Gastrocnemius medialis (tissue), 4 donors: ENCODE measurements around the gene SLC39A8. TPM values are rescaled to one million over a fixed set of nuclear protein-coding genes. Genes with fewer than 3 reads are reported as not detected.

Experiments used
- ATAC-seq, 2 donors: fragments of 150-250 bp; one replicate each; pipeline ENCODE4 v1.9.1; 2016
- DNase-seq, 2 donors: peaks; one replicate each; pipeline ENCODE4 v3.0.0-alpha.2; 2019
- H3K27ac ChIP-seq, 4 donors: fragments of 200-600 bp; sonication (generic); 1 replicate in 1 of 4; 2 replicates in 3 of 4; pipeline ENCODE4 v1.5.1; 2016 to 2018; ENCODE audit warnings: mild to moderate bottlenecking in 2 of 4, moderate library complexity in 1 of 4
- H3K27me3 ChIP-seq, 3 donors: fragments of 200-600 bp; sonication (generic) in 2 of 3; 1 replicate in 1 of 3; 2 replicates in 2 of 3; pipeline versions ENCODE4 v1.5.1 to v1.6.0; 2016 to 2019; ENCODE audit warnings: mild to moderate bottlenecking in 1 of 3, moderate library complexity in 1 of 3
- H3K36me3 ChIP-seq, 2 donors: fragments of 200-600 bp; sonication (generic) in 1 of 2; one replicate each; pipeline ENCODE4 v1.5.1; 2017 to 2018
- H3K4me1 ChIP-seq, 2 donors: fragments of 200-600 bp; sonication (generic) in 1 of 2; one replicate each; pipeline ENCODE4 v1.5.1; 2016 to 2017; ENCODE audit warnings: mild to moderate bottlenecking in 2 of 2
- H3K4me3 ChIP-seq, 4 donors: fragments of 200-600 bp; sonication (generic) in 3 of 4; 1 replicate in 1 of 4; 2 replicates in 3 of 4; pipeline ENCODE4 v1.5.1; 2016 to 2019; ENCODE audit warnings: mild to moderate bottlenecking in 2 of 4
- H3K9me3 ChIP-seq, 3 donors: fragments of 200-600 bp; sonication (generic) in 2 of 3; 1 replicate in 1 of 3; 2 replicates in 2 of 3; pipeline ENCODE4 v1.5.1; 2016 to 2019
- POLR2A ChIP-seq, 2 donors: fragments of 450-650 bp; IDR thresholded peaks; one replicate each; pipeline ENCODE4 v1.6.1; 2017; ENCODE audit warnings: antibody characterized with exemption in 2 of 2, mild to moderate bottlenecking in 2 of 2, moderate library complexity in 2 of 2
- in situ Hi-C, 4 donors: fragments of 200-750 bp; cut with MboI; loops; one replicate each; pipeline versions ENCODE4 v1.15.0 to v1.8.0; 2017; ENCODE audit warnings: low sequenced_read_pairs in 4 of 4
- intact Hi-C: fragments of 100-400 bp; cut with DNase I; formaldehyde crosslinking; loops from one replicate; pipeline ENCODE4 v1.15.1; 2023; ENCODE audit warnings: low total_unique reads
- total RNA-seq, 4 donors: library from RNA; depleted of rRNA; stranded (reverse); fragments of >200 nt; gene quantifications; one replicate each; pipeline versions ENCODE4 v1.1.0 to v1.2.3, GENCODE V29; 2016
- TF ChIP-seq, protein P1 (sequence below), 5 experiments: fragments of 450-650 bp in 3 of 5; fragments of 200-600 bp in 2 of 5; sonication (generic) in 2 of 5; IDR thresholded peaks in 4 of 5; conservative IDR thresholded peaks in 1 of 5; 1 replicate in 4 of 5; 2 replicates in 1 of 5; pipeline ENCODE4 v1.5.1; 2016 to 2019; ENCODE audit warnings: antibody characterized with exemption in 5 of 5, mild to moderate bottlenecking in 3 of 5, moderate library complexity in 3 of 5

The SLC39A8 gene
- total RNA-seq, 4 donors from 2014 or later, result 1.2 to 1.8 (median 1.7) TPM

DNA sequence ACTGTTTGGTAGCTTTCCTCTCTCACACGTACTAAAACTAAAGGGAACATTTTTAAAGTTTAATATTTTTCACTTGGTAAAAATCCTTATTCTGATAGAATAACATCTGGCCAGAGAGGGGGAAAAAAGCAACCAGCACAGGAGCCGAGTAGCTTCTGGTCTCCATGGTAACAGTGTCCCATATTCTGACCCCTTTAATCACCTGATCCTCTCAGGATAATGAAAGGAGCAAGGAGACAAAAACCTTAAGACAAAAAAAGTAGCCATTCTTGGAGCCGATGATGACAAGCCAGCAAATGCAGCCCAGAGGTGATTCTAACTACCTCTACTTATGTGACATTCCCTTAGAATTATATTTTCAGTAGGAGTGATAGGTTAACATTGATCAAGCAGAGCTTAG is 126.6 kb downstream of the SLC39A8 start:
- Histone ChIP-seq H3K4me3 (no peak overlapping the region), H3K27ac (no peak overlapping the region)
- in situ Hi-C loops, result no loop called here

DNA sequence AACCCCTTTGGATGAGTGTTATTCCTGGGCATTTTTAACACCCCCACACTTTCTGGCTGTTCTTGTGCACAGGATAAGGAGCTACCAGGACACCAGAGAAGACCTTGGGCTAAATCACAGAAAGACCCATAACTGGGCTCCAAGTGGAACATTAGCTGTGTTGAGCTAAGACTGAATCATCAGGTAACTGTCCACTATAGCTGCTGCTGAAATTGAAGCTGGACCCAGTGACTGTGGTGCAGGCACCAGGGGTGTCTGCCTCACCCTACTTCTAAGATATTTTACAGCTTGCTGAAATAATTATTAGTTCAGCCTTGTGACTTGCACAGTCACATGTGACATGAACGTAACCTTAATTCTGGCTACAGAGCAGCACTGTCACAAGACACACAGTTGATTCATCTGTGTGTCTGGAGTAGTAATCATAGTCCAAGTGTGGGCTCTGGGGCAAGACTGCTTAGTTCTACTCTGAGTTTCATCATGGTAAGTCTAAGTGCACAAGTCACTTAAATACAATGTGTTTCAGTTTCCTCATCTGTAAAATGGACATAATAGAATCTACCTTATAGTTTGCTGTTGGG is 127.4 kb downstream of the SLC39A8 start:
- Histone ChIP-seq H3K9me3 (no peaks in the 10 kb centered on the region), H3K4me3 (no peak overlapping the region), H3K27me3 (no peaks in the 10 kb centered on the region), H3K4me1 (no peaks in the 10 kb centered on the region), H3K36me3 (no peaks in the 10 kb centered on the region), H3K27ac (no peak overlapping the region)
- no peak for TF ChIP-seq POLR2A (IDR thresholded peaks at IDR 0.05)
- TF ChIP-seq, protein P1, sequence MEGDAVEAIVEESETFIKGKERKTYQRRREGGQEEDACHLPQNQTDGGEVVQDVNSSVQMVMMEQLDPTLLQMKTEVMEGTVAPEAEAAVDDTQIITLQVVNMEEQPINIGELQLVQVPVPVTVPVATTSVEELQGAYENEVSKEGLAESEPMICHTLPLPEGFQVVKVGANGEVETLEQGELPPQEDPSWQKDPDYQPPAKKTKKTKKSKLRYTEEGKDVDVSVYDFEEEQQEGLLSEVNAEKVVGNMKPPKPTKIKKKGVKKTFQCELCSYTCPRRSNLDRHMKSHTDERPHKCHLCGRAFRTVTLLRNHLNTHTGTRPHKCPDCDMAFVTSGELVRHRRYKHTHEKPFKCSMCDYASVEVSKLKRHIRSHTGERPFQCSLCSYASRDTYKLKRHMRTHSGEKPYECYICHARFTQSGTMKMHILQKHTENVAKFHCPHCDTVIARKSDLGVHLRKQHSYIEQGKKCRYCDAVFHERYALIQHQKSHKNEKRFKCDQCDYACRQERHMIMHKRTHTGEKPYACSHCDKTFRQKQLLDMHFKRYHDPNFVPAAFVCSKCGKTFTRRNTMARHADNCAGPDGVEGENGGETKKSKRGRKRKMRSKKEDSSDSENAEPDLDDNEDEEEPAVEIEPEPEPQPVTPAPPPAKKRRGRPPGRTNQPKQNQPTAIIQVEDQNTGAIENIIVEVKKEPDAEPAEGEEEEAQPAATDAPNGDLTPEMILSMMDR (IDR thresholded peaks at IDR 0.05 in 4 of 5, conservative IDR thresholded peaks at IDR 0.05 in 1 of 5), result no peak
- in situ Hi-C loops (no loop called here), intact Hi-C loops (no loop called here)
- DNase-seq (no peak), ATAC-seq (no peak)

More for the DNA sequence above, 126.6 kb downstream of the SLC39A8 start:
- Histone ChIP-seq H3K36me3 (no peaks in the 10 kb centered on the region), H3K4me1 (no peaks in the 10 kb centered on the region), H3K9me3 (no peaks in the 10 kb centered on the region), H3K27me3 (no peaks in the 10 kb centered on the region)
- no peak for DNase-seq
- no peak for TF ChIP-seq POLR2A (IDR thresholded peaks at IDR 0.05)
- TF ChIP-seq, protein P1 (IDR thresholded peaks at IDR 0.05 in 4 of 5, conservative IDR thresholded peaks at IDR 0.05 in 1 of 5), result no peak
- intact Hi-C loops, result no loop called here
- ATAC-seq, result no peak

DNA sequence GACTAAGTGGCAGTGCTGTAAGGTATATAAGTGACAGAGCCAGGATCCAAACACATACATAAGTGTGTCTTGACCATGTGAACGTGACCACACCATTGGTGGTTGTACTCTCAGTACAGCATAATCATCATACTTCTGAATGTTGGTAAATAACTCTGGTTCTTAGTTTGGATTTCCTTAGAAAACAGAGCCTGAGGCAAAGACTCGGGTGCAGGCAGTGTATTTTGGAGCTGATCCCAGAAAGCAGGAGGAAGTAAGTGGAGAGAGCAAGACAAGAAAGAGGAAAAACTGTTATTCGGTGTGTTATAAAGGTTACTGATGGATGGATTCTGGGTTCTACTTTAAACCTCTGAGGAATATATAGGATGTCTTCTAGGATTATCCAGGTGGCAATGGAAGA is 127.9 kb downstream of the SLC39A8 start:
- TF ChIP-seq, protein P1 (IDR thresholded peaks at IDR 0.05 in 4 of 5, conservative IDR thresholded peaks at IDR 0.05 in 1 of 5), result no peak
- no peak for TF ChIP-seq POLR2A (IDR thresholded peaks at IDR 0.05)
- ATAC-seq (no peak), DNase-seq (no peak)
- Histone ChIP-seq H3K4me3 (no peak overlapping the region), H3K4me1 (no peaks in the 10 kb centered on the region), H3K27ac (no peak overlapping the region), H3K27me3 (no peaks in the 10 kb centered on the region), H3K36me3 (no peaks in the 10 kb centered on the region), H3K9me3 (no peaks in the 10 kb centered on the region)
- intact Hi-C loops (no loop called here), in situ Hi-C loops (no loop called here)

DNA sequence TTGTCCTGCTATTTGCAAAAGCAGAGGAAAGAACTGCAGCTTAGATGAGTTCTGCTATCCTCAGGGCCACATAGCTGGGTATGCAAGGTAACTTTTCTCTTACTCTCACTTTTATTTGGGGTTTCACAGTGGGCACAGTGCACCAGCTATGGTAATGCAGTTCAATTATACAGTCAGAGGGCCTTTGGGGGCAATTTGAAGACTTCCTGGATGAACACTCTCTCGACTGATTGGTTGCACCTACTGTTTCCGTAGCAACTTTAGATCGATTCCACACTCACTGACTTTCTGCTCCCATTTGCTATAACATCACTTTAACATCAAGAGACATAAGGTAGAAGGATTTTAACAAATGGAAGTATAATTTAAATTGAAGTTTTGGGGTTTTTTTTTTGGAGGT is 128.6 kb downstream of the SLC39A8 start:
- Histone ChIP-seq H3K4me1 (no peaks in the 10 kb centered on the region), H3K36me3 (no peaks in the 10 kb centered on the region), H3K27me3 (no peaks in the 10 kb centered on the region), H3K4me3 (no peak overlapping the region), H3K9me3 (no peaks in the 10 kb centered on the region), H3K27ac (no peak overlapping the region)
- ATAC-seq, result no peak
- TF ChIP-seq POLR2A (IDR thresholded peaks at IDR 0.05), result no peak
- TF ChIP-seq, protein P1 (IDR thresholded peaks at IDR 0.05 in 4 of 5, conservative IDR thresholded peaks at IDR 0.05 in 1 of 5), result no peak
- intact Hi-C loops (no loop called here), in situ Hi-C loops (no loop called here)
- DNase-seq, result no peak

DNA sequence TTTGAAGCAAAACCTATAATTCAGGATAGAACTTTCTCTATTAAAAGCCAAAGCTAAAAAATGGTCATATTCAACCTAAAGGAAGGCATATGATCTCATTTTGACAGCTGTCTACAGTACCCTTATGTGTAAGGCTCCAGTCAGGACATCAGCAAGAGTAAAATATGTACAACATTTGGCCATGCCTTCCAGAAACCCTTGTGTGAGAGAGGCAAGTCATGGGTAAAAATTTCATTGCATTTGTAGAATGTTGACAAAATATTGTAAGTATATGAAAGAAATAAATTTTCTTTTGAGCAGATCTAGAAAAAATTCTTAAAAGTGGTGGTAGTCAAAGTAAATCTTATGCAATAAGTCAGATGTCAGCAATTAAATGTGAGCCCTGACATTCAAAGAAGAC is 132.3 kb downstream of the SLC39A8 start:
- in situ Hi-C loops, result no loop called here
- ATAC-seq (no peak), DNase-seq (no peak)
- Histone ChIP-seq H3K36me3 (no peaks in the 10 kb centered on the region), H3K4me1 (no peaks in the 10 kb centered on the region), H3K27me3 (no peaks in the 10 kb centered on the region), H3K4me3 (no peak overlapping the region), H3K27ac (no peak overlapping the region), H3K9me3 (no peaks in the 10 kb centered on the region)
- TF ChIP-seq POLR2A (IDR thresholded peaks at IDR 0.05), result no peak
- TF ChIP-seq, protein P1 (IDR thresholded peaks at IDR 0.05 in 4 of 5, conservative IDR thresholded peaks at IDR 0.05 in 1 of 5), result no peak
- intact Hi-C loops, result no loop called here
